Astrocyte of the spinal cord (primary cell): Measurements from ENCODE around the gene PMPCA.
"Not testable (repeated sequence)": the region's sequence is repeated elsewhere in the genome, so short reads cannot be mapped to it uniquely, and the experiment has no call there.

Experiments
- DNase-seq: peaks from one replicate; pipeline ENCODE4 v3.0.0; 2011; ENCODE audit warnings: low read depth, low spot score
- H3K4me3 ChIP-seq: 2 replicates; pipeline ENCODE4 v1.5.1; 2011; ENCODE audit warnings: low read depth, mild to moderate bottlenecking, low read length, moderate library complexity
- in situ Hi-C: cut with HindIII; loops from 2 replicates; pipeline ENCODE4 v1.10.0; 2017; ENCODE audit warnings: low sequenced_read_pairs
- TF ChIP-seq, protein P1 (sequence below): IDR thresholded peaks from 2 replicates; pipeline ENCODE4 v1.5.1; 2012; ENCODE audit warnings: low read depth, mild to moderate bottlenecking, low read length, inconsistent platforms

PMPCA gene

DNA sequence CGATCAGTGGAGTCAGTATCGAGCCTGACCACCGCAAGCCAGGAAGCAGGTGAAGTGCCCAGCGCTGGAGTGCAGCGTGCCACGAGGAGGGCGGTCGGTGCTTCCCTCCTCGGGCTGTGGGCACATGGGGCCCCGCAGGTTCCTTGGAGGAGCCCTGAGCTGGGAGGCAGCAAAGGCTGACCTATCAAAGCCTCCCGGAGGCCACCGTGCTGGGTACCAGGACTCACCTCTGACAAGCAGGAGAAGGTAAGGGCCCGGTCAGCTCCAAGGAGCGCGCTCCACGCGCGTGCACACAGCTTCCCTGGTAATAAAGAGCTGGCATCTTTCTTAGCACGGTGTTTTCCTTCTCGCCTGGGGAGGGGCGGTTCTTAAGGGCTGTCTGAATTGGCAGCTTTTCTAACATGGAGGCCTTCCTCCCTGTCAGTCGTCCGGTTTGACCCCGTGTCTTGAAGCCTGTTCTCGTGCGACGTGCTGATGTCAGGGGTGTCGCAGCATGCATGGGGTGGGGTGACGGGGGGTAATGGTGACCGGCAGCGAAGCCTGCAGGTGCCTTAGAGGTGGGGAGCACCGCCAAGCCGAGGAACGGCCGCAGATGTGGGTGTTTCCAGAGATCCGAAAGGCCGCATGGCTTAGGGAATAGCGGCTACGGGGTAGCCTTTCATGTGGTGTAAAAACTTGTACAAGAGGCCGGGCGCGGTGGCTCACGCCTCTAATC, 13.1 kb downstream of the PMPCA start:
- in situ Hi-C loops: no loop called here
- no peak for DNase-seq
- TF ChIP-seq, protein P1, sequence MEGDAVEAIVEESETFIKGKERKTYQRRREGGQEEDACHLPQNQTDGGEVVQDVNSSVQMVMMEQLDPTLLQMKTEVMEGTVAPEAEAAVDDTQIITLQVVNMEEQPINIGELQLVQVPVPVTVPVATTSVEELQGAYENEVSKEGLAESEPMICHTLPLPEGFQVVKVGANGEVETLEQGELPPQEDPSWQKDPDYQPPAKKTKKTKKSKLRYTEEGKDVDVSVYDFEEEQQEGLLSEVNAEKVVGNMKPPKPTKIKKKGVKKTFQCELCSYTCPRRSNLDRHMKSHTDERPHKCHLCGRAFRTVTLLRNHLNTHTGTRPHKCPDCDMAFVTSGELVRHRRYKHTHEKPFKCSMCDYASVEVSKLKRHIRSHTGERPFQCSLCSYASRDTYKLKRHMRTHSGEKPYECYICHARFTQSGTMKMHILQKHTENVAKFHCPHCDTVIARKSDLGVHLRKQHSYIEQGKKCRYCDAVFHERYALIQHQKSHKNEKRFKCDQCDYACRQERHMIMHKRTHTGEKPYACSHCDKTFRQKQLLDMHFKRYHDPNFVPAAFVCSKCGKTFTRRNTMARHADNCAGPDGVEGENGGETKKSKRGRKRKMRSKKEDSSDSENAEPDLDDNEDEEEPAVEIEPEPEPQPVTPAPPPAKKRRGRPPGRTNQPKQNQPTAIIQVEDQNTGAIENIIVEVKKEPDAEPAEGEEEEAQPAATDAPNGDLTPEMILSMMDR: no peak
- H3K4me3 ChIP-seq: no peak overlapping the region

DNA sequence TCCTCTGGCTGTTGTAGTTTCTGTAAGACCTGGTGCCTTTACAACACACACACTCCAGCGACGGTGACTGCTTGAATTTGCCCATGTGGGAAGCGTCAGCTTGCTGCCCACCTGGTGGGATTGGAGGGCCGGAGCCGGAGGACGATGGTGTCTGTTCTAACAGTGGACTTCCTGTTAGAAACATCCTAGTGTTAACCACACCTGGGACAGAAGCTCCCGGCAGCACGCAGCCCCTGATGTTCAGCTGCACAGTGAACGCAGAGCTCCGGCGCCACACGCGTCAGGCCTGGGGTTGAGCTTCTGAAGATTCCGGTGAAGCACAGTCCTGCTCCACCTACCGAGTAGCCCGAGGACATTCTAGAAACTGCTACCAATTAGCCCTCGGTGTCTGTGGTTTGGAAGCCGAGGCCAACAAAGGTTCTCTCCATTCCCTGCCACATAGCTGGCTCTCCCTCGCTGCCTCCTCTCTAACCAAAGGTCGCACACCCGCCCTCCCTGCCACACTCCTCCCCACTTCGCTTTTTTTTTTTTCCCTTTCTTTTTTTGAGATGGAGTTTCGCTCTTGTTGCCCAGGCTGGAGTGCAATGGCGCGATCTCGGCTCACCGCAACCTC, 14.4 kb downstream of the PMPCA start:
- H3K4me3 ChIP-seq: no peak overlapping the region
- no peak for DNase-seq
- TF ChIP-seq, protein P1: no peak
- in situ Hi-C loops: no loop called here

DNA sequence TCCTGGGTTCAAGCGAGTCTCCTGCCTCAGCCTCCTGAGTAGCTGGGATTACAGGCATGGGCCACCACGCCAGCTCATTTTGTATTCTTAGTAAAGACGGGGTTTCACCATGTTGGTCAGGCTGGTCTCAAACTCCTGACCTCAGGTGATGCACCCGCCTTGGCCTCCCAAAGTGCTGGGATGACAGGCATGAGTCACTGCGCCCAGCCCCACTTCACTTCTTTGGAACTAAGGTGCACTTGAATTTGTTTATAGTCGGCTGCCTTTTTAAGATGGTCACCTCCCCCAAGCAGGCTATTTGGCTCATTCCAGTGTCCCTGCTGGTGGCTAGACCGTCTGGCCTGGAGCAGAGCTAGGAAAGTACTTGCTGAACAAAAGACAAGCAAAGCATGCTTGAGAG, 14.9 kb downstream of the PMPCA start:
- DNase-seq, in situ Hi-C loops, H3K4me3 ChIP-seq: not testable (repeated sequence)

DNA sequence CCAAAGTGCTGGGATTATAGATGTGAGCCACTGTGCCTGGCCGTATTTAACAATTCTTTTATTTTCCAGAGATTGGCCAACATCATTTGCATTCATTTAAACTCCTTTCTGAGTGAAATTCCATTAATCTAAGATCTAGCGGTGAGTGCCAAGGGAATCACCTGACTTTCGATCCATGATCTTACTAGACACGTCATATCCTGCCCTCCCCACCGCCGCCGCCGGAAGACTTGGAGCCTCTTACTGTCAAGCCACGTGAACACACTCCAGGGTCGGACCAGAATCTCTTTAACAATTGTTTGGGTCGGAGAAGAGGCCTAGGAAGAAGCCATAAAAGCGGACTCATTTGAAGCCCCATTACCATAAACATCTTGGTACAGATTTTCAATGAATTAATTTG, 16.3 kb downstream of the PMPCA start:
- no peak for DNase-seq
- in situ Hi-C loops: no loop called here
- no peak overlapping the region for H3K4me3 ChIP-seq
- TF ChIP-seq, protein P1: no peak

DNA sequence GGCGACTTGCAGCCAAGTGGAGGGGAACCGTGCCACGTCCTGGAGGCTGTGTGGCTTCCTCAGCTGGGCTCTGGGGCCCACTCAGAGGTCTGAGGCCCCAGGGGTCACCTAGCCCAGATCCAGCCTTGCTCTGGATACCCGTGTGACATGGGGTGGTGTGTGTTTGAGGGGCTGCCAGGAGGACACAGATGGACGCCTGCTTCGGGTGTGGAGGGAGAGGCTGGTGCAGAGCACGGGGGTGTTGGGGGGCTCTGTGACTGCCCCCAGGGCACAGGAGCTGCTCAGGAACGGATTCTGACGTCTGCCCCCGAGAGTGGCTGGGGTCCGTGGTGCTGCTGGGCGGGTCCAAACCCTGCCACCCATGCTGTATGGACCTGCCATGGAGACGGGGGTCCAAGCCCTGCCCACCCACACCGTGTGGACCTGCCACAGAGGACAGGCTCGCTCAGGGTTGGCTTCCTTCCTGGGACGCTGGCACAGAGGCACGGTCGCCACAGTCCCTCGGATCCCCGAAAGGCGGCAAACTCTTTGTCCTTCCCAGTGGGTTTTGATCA, 18.7 kb downstream of the PMPCA start:
- no peak overlapping the region for H3K4me3 ChIP-seq
- no peak for DNase-seq
- TF ChIP-seq, protein P1: no peak
- in situ Hi-C loops: no loop called here

DNA sequence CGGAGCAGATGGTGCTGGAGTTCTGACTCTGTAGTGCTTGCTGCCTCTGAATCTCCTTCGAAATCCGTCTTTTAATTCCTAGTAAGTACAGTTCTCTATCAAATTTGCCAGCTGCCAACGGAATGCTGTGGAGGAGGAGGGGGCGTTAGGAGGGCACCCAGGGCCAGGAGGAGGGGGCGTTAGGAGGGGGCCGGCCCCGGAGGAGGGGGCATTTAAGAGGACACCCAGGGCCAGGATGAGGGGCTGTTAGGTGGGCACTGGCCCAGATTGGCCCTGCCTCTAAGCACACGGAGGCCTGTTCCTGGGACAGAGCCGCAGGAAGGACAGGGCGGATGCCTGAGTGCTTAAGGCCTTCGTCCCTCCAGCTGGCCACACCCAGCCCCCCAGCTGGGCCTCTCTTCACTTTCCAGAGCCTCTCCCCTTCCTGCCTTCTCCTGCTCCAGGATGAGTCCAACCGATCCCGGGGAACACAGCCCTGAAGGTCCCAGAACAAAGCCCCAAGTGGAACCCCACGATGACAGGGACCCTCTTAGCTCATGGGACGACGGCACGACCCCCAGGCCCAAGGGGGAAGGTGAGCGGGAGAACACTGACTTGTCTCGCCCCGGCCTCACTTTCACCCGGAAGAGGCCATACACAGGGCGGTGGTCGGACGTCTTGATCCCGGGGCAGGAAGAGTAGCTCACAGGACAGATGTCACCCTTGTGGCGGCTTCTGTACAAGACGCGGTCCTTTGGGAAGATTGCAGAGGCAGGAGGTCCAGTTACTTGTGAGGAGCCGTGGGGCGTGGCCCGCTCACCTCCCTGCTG, 19.4 kb downstream of the PMPCA start:
- DNase-seq: no peak
- TF ChIP-seq, protein P1: no peak
- H3K4me3 ChIP-seq: no peak overlapping the region
- in situ Hi-C loops: no loop called here
